T-helper 2 cell treated with Interferon-gamma antibody and Interleukin-4, amounts not matched to agents 5 μg/mL and 100 μg/mL, for 36 hours (primary cell): ENCODE data around the gene ACSL3.
"Not testable (repeated sequence)": the region's sequence is repeated elsewhere in the genome, so short reads cannot be mapped to it uniquely, and the experiment has no call there.

Experiments used
- DNase-seq: peaks from one replicate; pipeline ENCODE4 v3.0.0; 2021; ENCODE audit warnings: low spot score
- H3K27ac Mint-ChIP-seq: one replicate; pipeline ENCODE4 v1.8.0; 2021; ENCODE audit warnings: mild to moderate bottlenecking, mixed read lengths
- H3K27me3 Mint-ChIP-seq: one replicate; pipeline ENCODE4 v1.8.0; 2021; ENCODE audit warnings: low read depth, mixed read lengths
- H3K36me3 Mint-ChIP-seq: one replicate; pipeline ENCODE4 v1.8.0; 2021; ENCODE audit warnings: low read depth, mixed read lengths
- H3K4me1 Mint-ChIP-seq: one replicate; pipeline ENCODE4 v1.8.0; 2021; ENCODE audit warnings: low read depth, mixed read lengths
- H3K4me3 Mint-ChIP-seq: one replicate; pipeline ENCODE4 v1.8.0; 2022; ENCODE audit warnings: mild to moderate bottlenecking, moderate library complexity, mixed read lengths
- H3K9me3 Mint-ChIP-seq: one replicate; pipeline ENCODE4 v1.8.0; 2021; ENCODE audit warnings: mixed read lengths

ACSL3 gene

GRCh38 chr2:222840060-222840802, 20.6 kb upstream of the ACSL3 start:
- Mint-ChIP-seq H3K9me3 (no peaks in the 10 kb centered on the region), H3K4me3 (no peak overlapping the region), H3K27me3 (peaks cover 14% of the 10 kb centered on the region), H3K36me3 (no peaks in the 10 kb centered on the region), H3K4me1 (peaks cover 22% of the 10 kb centered on the region), H3K27ac (no peak overlapping the region)
- no peak for DNase-seq

GRCh38 chr2:222842491-222843174, 18.2 kb upstream of the ACSL3 start:
- no peaks in the 10 kb centered on the region for H3K36me3 Mint-ChIP-seq

GRCh38 chr2:222844323-222844722, 16.5 kb upstream of the ACSL3 start:
- peaks cover 21% of the 10 kb centered on the region for H3K4me1 Mint-ChIP-seq
- no peak for DNase-seq
- H3K4me3 Mint-ChIP-seq: no peak overlapping the region
- no peak overlapping the region for H3K27ac Mint-ChIP-seq
- peaks cover 5% of the 10 kb centered on the region for H3K27me3 Mint-ChIP-seq
- no peaks in the 10 kb centered on the region for H3K9me3 Mint-ChIP-seq
- no peaks in the 10 kb centered on the region for H3K36me3 Mint-ChIP-seq

More at GRCh38 chr2:222842491-222843174, 18.2 kb upstream of the ACSL3 start:
- peaks cover 5% of the 10 kb centered on the region for H3K27me3 Mint-ChIP-seq
- H3K4me3 Mint-ChIP-seq: no peak overlapping the region
- no peaks in the 10 kb centered on the region for H3K9me3 Mint-ChIP-seq
- no peak for DNase-seq
- H3K27ac Mint-ChIP-seq: no peak overlapping the region
- peaks cover 21% of the 10 kb centered on the region for H3K4me1 Mint-ChIP-seq

GRCh38 chr2:222845314-222845713, 15.5 kb upstream of the ACSL3 start:
- H3K27ac Mint-ChIP-seq, H3K9me3 Mint-ChIP-seq, H3K4me3 Mint-ChIP-seq, H3K36me3 Mint-ChIP-seq, H3K27me3 Mint-ChIP-seq, DNase-seq: not testable (repeated sequence)
- peaks cover 17% of the 10 kb centered on the region for H3K4me1 Mint-ChIP-seq

- Mint-ChIP-seq H3K9me3 (no peaks in the 10 kb centered on the region), H3K27ac (no peak overlapping the region), H3K4me3 (no peak overlapping the region), H3K4me1 (peaks cover 13% of the 10 kb centered on the region), H3K27me3 (peaks cover 4% of the 10 kb centered on the region), H3K36me3 (no peaks in the 10 kb centered on the region)
- DNase-seq: no peak
Measured at GRCh38 chr2:222846003-222846402, 14.8 kb upstream of the ACSL3 start.

GRCh38 chr2:222848031-222848430, 12.8 kb upstream of the ACSL3 start:
- not testable (repeated sequence) for H3K4me1 Mint-ChIP-seq, H3K4me3 Mint-ChIP-seq, H3K27ac Mint-ChIP-seq, H3K36me3 Mint-ChIP-seq, DNase-seq, H3K9me3 Mint-ChIP-seq
- H3K27me3 Mint-ChIP-seq: peaks cover 13% of the 10 kb centered on the region

GRCh38 chr2:222848862-222849261, 12.0 kb upstream of the ACSL3 start:
- Mint-ChIP-seq H3K9me3 (no peaks in the 10 kb centered on the region), H3K4me1 (peaks cover 3% of the 10 kb centered on the region), H3K27me3 (peaks cover 13% of the 10 kb centered on the region), H3K27ac (no peak overlapping the region), H3K4me3 (no peak overlapping the region), H3K36me3 (no peaks in the 10 kb centered on the region)
- DNase-seq: no peak

GRCh38 chr2:222851956-222852617, 8.7 kb upstream of the ACSL3 start:
- H3K4me3 Mint-ChIP-seq: no peak overlapping the region
- no peak for DNase-seq
- H3K36me3 Mint-ChIP-seq: no peaks in the 10 kb centered on the region
- H3K27me3 Mint-ChIP-seq: peaks cover 19% of the 10 kb centered on the region
- no peaks in the 10 kb centered on the region for H3K4me1 Mint-ChIP-seq
- no peak overlapping the region for H3K27ac Mint-ChIP-seq
- H3K9me3 Mint-ChIP-seq: no peaks in the 10 kb centered on the region

- Mint-ChIP-seq H3K4me3 (no peak overlapping the region), H3K9me3 (no peaks in the 10 kb centered on the region), H3K36me3 (no peaks in the 10 kb centered on the region), H3K27me3 (peaks cover 23% of the 10 kb centered on the region), H3K4me1 (peaks cover 4% of the 10 kb centered on the region), H3K27ac (no peak overlapping the region)
- no peak for DNase-seq
Measured at GRCh38 chr2:222854773-222855700, 5.8 kb upstream of the ACSL3 start.

- H3K4me1 Mint-ChIP-seq: peaks cover 7% of the 10 kb centered on the region
- no peak overlapping the region for H3K27ac Mint-ChIP-seq
- H3K36me3 Mint-ChIP-seq: peaks cover 3% of the 10 kb centered on the region
- H3K9me3 Mint-ChIP-seq: no peaks in the 10 kb centered on the region
- H3K27me3 Mint-ChIP-seq: peaks cover 10% of the 10 kb centered on the region
- no peak for DNase-seq
- H3K4me3 Mint-ChIP-seq: peak overlapping the region; percentile 70
Measured at GRCh38 chr2:222859786-222860612, 837 bp upstream of the ACSL3 start.

GRCh38 chr2:222861411-222862105, 722 bp downstream of the ACSL3 start:
- Mint-ChIP-seq H3K27ac (peak overlapping the region; percentile 89), H3K9me3 (no peaks in the 10 kb centered on the region), H3K4me3 (no peak overlapping the region), H3K4me1 (peaks cover 10% of the 10 kb centered on the region), H3K27me3 (peaks cover 8% of the 10 kb centered on the region), H3K36me3 (peaks cover 3% of the 10 kb centered on the region)
- DNase-seq: peak; percentile 29

GRCh38 chr2:222862106-222862908, 1.5 kb downstream of the ACSL3 start:
- Mint-ChIP-seq H3K9me3 (no peaks in the 10 kb centered on the region), H3K27ac (peak overlapping the region; percentile 89), H3K27me3 (peaks cover 5% of the 10 kb centered on the region), H3K4me1 (peaks cover 10% of the 10 kb centered on the region), H3K4me3 (no peak overlapping the region), H3K36me3 (peaks cover 3% of the 10 kb centered on the region)
- no peak for DNase-seq
